K562 (cell line): ENCODE results near the gene TUBB4B. TPM values are rescaled to one million over a fixed set of nuclear protein-coding genes. Genes with fewer than 3 reads are reported as not detected.

Experiments used
- EP300 ChIP-seq: IDR thresholded peaks from 2 replicates; pipeline ENCODE4 v1.6.1; 2012; ENCODE audit warnings: low read length, improper control_type of control experiment
- KDM4B ChIP-seq, 2 experiments: fragments of 450-650 bp in 1 of 2; sonication (generic) in 1 of 2; IDR thresholded peaks; 2 replicates each; pipeline ENCODE4 v1.6.1; 2016 to 2017; ENCODE audit warnings: borderline replicate concordance in 2 of 2, antibody characterized with exemption in 1 of 2, low read depth in 1 of 2, mild to moderate bottlenecking in 1 of 2
- LARP7 ChIP-seq: fragments of 450-650 bp; IDR thresholded peaks from 2 replicates; pipeline ENCODE4 v1.6.1; 2016
- MXI1 ChIP-seq: IDR thresholded peaks from 2 replicates; pipeline ENCODE4 v1.6.1; 2011; ENCODE audit warnings: low read depth, mild to moderate bottlenecking, improper control_type of control experiment, low read length
- OTX1 ChIP-seq: fragments of 450-650 bp; formaldehyde crosslinking; IDR thresholded peaks from 2 replicates; pipeline ENCODE4 v1.4.0; 2022; ENCODE audit warnings: mild to moderate bottlenecking
- PHB ChIP-seq: fragments of 250-450 bp; sonication (Bioruptor Pico); IDR thresholded peaks from 2 replicates; pipeline ENCODE4 v1.5.0; 2021
- TCF7 ChIP-seq: sonication (generic); IDR thresholded peaks from 2 replicates; pipeline ENCODE4 v1.6.1; 2016; ENCODE audit warnings: antibody characterized with exemption, borderline replicate concordance
- TOE1 ChIP-seq, 2 experiments: fragments of 450-650 bp in 1 of 2; sonication (generic) in 1 of 2; formaldehyde crosslinking in 1 of 2; IDR thresholded peaks; 2 replicates each; pipeline versions ENCODE4 v1.7.1 to v1.8.0; 2016 to 2022; ENCODE audit warnings: borderline replicate concordance in 2 of 2, mild to moderate bottlenecking in 2 of 2, antibody characterized with exemption in 1 of 2, inconsistent platforms in 1 of 2, low read depth in 1 of 2, missing genetic modification reagents in 1 of 2, moderate library complexity in 1 of 2
- polyA plus RNA-seq, 8 experiments: library from polyadenylated mRNA; depleted of rRNA in 4 of 8; stranded (reverse) in 5 of 8; unstranded in 3 of 8; fragments of >200 nt; fragmentation: Nextera tagmentation in 2 of 8; fragmentation: Illumina TruSeq in 1 of 8; extraction: Ambion mirVana in 2 of 8; extraction: Trizol in 1 of 8; gene quantifications; 2 replicates each; pipeline versions ENCODE4 v1.2.1 to v1.2.3, GENCODE V29; 2011 to 2014; ENCODE audit warnings: inconsistent platforms in 1 of 8, missing spikeins in 1 of 8
- total RNA-seq, 7 experiments: library from RNA; depleted of rRNA in 6 of 7; stranded (reverse); fragments of >200 nt in 6 of 7; fragmentation: Illumina TruSeq in 2 of 7; extraction: Trizol in 2 of 7; gene quantifications; 2 replicates each; pipeline versions ENCODE4 v1.2.1 to v1.2.3, GENCODE V29; 2011 to 2021; ENCODE audit warnings: low replicate concordance in 1 of 7
- TF ChIP-seq, protein P1 (sequence below), 2 experiments: fragments of 450-650 bp; formaldehyde crosslinking in 1 of 2; IDR thresholded peaks; 2 replicates each; pipeline versions ENCODE4 v1.4.0 to v1.6.1; 2014 to 2020; ENCODE audit warnings: mild to moderate bottlenecking in 2 of 2, borderline replicate concordance in 1 of 2, low read depth in 1 of 2
- TF ChIP-seq, protein P2 (sequence below): IDR thresholded peaks from 2 replicates; pipeline ENCODE4 v1.6.1; 2012; ENCODE audit warnings: low read depth, low read length, improper control_type of control experiment, borderline replicate concordance
- TF ChIP-seq, protein P3 (sequence below), 2 experiments: IDR thresholded peaks; 2 replicates each; pipeline ENCODE4 v1.6.1; 2012; ENCODE audit warnings: improper control_type of control experiment in 2 of 2, low read depth in 2 of 2, low read length in 2 of 2, borderline replicate concordance in 1 of 2
- TF ChIP-seq, protein P4 (sequence below), 2 experiments: fragments of 450-650 bp; IDR thresholded peaks; 2 replicates each; pipeline ENCODE4 v1.6.1; 2016

TUBB4B gene
- total and polyA plus RNA-seq, 9 of the 15 experiments (the other 6 are each of a cell fraction or from before 2014, with no cell fraction given), result 24.1 to 443 (median 268) TPM

DNA sequence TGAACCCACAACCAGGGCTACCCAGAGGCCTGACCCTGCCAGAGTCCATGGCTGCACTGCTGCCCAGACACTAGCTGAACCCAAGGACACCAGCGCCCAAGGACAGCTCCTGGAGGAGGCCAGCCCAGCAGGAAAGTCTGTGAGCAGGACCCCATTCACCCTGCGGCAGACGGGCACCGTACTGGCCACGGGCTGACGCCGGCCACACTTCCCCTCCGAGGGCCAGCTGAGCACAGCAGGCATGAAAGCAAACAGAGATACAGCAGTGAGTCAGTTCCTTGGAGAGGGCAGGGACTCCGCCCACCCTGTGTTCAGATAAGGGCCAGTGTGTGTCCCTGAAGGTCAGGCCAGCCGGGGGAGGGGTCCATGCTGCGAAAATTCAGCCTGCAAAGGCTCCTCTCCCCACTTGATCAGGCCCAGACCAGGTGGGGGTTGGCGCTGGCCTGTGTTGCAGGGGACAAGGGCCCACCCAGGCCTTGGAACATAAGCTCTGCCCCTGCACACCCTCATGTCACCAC is 22.3 kb upstream of the TUBB4B start (continued):
- TF ChIP-seq, protein P1, sequence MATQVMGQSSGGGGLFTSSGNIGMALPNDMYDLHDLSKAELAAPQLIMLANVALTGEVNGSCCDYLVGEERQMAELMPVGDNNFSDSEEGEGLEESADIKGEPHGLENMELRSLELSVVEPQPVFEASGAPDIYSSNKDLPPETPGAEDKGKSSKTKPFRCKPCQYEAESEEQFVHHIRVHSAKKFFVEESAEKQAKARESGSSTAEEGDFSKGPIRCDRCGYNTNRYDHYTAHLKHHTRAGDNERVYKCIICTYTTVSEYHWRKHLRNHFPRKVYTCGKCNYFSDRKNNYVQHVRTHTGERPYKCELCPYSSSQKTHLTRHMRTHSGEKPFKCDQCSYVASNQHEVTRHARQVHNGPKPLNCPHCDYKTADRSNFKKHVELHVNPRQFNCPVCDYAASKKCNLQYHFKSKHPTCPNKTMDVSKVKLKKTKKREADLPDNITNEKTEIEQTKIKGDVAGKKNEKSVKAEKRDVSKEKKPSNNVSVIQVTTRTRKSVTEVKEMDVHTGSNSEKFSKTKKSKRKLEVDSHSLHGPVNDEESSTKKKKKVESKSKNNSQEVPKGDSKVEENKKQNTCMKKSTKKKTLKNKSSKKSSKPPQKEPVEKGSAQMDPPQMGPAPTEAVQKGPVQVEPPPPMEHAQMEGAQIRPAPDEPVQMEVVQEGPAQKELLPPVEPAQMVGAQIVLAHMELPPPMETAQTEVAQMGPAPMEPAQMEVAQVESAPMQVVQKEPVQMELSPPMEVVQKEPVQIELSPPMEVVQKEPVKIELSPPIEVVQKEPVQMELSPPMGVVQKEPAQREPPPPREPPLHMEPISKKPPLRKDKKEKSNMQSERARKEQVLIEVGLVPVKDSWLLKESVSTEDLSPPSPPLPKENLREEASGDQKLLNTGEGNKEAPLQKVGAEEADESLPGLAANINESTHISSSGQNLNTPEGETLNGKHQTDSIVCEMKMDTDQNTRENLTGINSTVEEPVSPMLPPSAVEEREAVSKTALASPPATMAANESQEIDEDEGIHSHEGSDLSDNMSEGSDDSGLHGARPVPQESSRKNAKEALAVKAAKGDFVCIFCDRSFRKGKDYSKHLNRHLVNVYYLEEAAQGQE (IDR thresholded peaks at IDR 0.05; ENCODE audit: borderline replicate concordance), result peak; percentile 37
- TF ChIP-seq, protein P1 (CRISPR knock-in tag; IDR thresholded peaks at IDR 0.05; ENCODE audit: low read depth), result 0 out of 2 replicates have a peak, but pooled peaks have one; percentile 34
- TF ChIP-seq TOE1 (IDR thresholded peaks at IDR 0.05; ENCODE audit: borderline replicate concordance) (0 out of 2 replicates have a peak, but pooled peaks have one; percentile 44), TOE1 (CRISPR knock-in tag; IDR thresholded peaks at IDR 0.05; ENCODE audit: borderline replicate concordance, low read depth) (peak; percentile 81; the same call in 1 of the 2 replicates), EP300 (peak; percentile 77), OTX1 (CRISPR knock-in tag) (0 out of 2 replicates have a peak, but pooled peaks have one; percentile 57), KDM4B (IDR thresholded peaks at IDR 0.05; ENCODE audit: borderline replicate concordance in 2 of 2, low read depth in 1 of 2) (peak in 1 of 2 experiments; percentile 72; a peak in 1 of 4 replicates), PHB (CRISPR knock-in tag) (no peak), LARP7 (no peak), MXI1 (0 out of 2 replicates have a peak, but pooled peaks have one; percentile 67), TCF7 (peak; percentile 70)
- TF ChIP-seq, protein P2, sequence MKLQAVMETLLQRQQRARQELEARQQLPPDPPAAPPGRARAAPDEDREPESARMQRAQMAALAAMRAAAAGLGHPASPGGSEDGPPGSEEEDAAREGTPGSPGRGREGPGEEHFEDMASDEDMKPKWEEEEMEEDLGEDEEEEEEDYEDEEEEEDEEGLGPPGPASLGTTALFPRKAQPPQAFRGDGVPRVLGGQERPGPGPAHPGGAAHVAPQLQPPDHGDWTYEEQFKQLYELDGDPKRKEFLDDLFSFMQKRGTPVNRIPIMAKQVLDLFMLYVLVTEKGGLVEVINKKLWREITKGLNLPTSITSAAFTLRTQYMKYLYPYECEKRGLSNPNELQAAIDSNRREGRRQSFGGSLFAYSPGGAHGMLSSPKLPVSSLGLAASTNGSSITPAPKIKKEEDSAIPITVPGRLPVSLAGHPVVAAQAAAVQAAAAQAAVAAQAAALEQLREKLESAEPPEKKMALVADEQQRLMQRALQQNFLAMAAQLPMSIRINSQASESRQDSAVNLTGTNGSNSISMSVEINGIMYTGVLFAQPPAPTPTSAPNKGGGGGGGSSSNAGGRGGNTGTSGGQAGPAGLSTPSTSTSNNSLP, result no peak
- TF ChIP-seq, protein P3, sequence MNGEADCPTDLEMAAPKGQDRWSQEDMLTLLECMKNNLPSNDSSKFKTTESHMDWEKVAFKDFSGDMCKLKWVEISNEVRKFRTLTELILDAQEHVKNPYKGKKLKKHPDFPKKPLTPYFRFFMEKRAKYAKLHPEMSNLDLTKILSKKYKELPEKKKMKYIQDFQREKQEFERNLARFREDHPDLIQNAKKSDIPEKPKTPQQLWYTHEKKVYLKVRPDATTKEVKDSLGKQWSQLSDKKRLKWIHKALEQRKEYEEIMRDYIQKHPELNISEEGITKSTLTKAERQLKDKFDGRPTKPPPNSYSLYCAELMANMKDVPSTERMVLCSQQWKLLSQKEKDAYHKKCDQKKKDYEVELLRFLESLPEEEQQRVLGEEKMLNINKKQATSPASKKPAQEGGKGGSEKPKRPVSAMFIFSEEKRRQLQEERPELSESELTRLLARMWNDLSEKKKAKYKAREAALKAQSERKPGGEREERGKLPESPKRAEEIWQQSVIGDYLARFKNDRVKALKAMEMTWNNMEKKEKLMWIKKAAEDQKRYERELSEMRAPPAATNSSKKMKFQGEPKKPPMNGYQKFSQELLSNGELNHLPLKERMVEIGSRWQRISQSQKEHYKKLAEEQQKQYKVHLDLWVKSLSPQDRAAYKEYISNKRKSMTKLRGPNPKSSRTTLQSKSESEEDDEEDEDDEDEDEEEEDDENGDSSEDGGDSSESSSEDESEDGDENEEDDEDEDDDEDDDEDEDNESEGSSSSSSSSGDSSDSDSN (IDR thresholded peaks at IDR 0.05; ENCODE audit: borderline replicate concordance in 1 of 2, low read depth in 2 of 2, low read length in 2 of 2), result peak in 1 of 2 experiments; percentile 72; a peak in 2 of 4 replicates
- TF ChIP-seq, protein P4, sequence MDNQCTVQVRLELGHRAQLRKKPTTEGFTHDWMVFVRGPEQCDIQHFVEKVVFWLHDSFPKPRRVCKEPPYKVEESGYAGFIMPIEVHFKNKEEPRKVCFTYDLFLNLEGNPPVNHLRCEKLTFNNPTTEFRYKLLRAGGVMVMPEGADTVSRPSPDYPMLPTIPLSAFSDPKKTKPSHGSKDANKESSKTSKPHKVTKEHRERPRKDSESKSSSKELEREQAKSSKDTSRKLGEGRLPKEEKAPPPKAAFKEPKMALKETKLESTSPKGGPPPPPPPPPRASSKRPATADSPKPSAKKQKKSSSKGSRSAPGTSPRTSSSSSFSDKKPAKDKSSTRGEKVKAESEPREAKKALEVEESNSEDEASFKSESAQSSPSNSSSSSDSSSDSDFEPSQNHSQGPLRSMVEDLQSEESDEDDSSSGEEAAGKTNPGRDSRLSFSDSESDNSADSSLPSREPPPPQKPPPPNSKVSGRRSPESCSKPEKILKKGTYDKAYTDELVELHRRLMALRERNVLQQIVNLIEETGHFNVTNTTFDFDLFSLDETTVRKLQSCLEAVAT (IDR thresholded peaks at IDR 0.05), result no peak
